Prostate gland (tissue), 2 donors: ENCODE results near the gene SPHK2.

Experiments used
- CTCF ChIP-seq, 4 experiments: fragments of 200-600 bp in 2 of 4; fragments of 450-650 bp in 2 of 4; sonication (generic) in 2 of 4; IDR thresholded peaks; 1 replicate in 3 of 4; 2 replicates in 1 of 4; pipeline ENCODE4 v1.5.1; 2016 to 2019; ENCODE audit warnings: antibody characterized with exemption in 4 of 4, mild to moderate bottlenecking in 2 of 4, moderate library complexity in 2 of 4
- POLR2A ChIP-seq: fragments of 450-650 bp; IDR thresholded peaks from one replicate; pipeline ENCODE4 v1.6.1; 2016; ENCODE audit warnings: antibody characterized with exemption, mild to moderate bottlenecking
- POLR2AphosphoS5 ChIP-seq: sonication (generic); formaldehyde crosslinking; IDR thresholded peaks from one replicate; pipeline ENCODE4 v1.6.1; 2017; ENCODE audit warnings: antibody characterized with exemption

GRCh38 chr19:48634424-48635262 lies 15.3 kb downstream of the SPHK2 start:
- TF ChIP-seq CTCF (IDR thresholded peaks at IDR 0.05) (peak in 1 of 4 experiments; percentile 26), POLR2AphosphoS5 (peak; percentile 99), POLR2A (peak; percentile 86)
